Measurements from ENCODE around the gene MBTD1. TPM values are rescaled to one million over a fixed set of nuclear protein-coding genes. Genes with fewer than 3 reads are reported as not detected.

MBTD1 gene
- total RNA-seq, 6 experiments from 2014 or later = 3.6 to 5.1 (median 4.5) TPM

GRCh38 chr17:51161541-51161940 is 98.3 kb downstream of the MBTD1 start:
- no peak for TF ChIP-seq CTCF (IDR thresholded peaks at IDR 0.05)

GRCh38 chr17:51159604-51160003 is 100.2 kb downstream of the MBTD1 start:
- H3K4me1 Mint-ChIP-seq (ENCODE audit: low read depth) = peaks cover 19% of the 10 kb centered on the region
- H3K4me3 Mint-ChIP-seq = no peak overlapping the region
- peaks cover 44% of the 10 kb centered on the region; the same call in 1 of the 2 replicates for H3K36me3 Mint-ChIP-seq (ENCODE audit: low read depth)
- peaks cover 1% of the 10 kb centered on the region; the same call in 1 of the 2 replicates for H3K27me3 Mint-ChIP-seq (ENCODE audit: insufficient read depth)
- no peak for DNase-seq
- TF ChIP-seq CTCF (IDR thresholded peaks at IDR 0.05) = no peak
- H3K9me3 Mint-ChIP-seq = no peaks in the 10 kb centered on the region
- H3K27ac Mint-ChIP-seq = no peak overlapping the region

More at GRCh38 chr17:51161541-51161940, 98.3 kb downstream of the MBTD1 start:
- H3K27me3 Mint-ChIP-seq (ENCODE audit: insufficient read depth) = peaks cover 1% of the 10 kb centered on the region
- H3K4me1 Mint-ChIP-seq (ENCODE audit: low read depth) = peaks cover 22% of the 10 kb centered on the region
- no peak for DNase-seq
- no peak overlapping the region for H3K4me3 Mint-ChIP-seq
- peaks cover 36% of the 10 kb centered on the region; the same call in 1 of the 2 replicates for H3K36me3 Mint-ChIP-seq (ENCODE audit: low read depth)
- H3K9me3 Mint-ChIP-seq = no peaks in the 10 kb centered on the region
- no peak overlapping the region for H3K27ac Mint-ChIP-seq

- Mint-ChIP-seq H3K4me1 (ENCODE audit: low read depth) (peaks cover 20% of the 10 kb centered on the region), H3K27ac (no peak overlapping the region; the same call in 1 of the 2 replicates), H3K9me3 (no peaks in the 10 kb centered on the region), H3K27me3 (ENCODE audit: insufficient read depth) (no peaks in the 10 kb centered on the region), H3K36me3 (ENCODE audit: low read depth) (peaks cover 20% of the 10 kb centered on the region; the same call in 1 of the 2 replicates), H3K4me3 (no peak overlapping the region; the same call in 1 of the 2 replicates)
- TF ChIP-seq CTCF (IDR thresholded peaks at IDR 0.05) = no peak
- no peak for DNase-seq
Observed at GRCh38 chr17:51155416-51155815, 104.4 kb downstream of the MBTD1 start.

GRCh38 chr17:51154176-51154575 is 105.7 kb downstream of the MBTD1 start:
- Mint-ChIP-seq H3K9me3 (no peaks in the 10 kb centered on the region), H3K4me3 (no peak overlapping the region), H3K36me3 (ENCODE audit: low read depth) (peaks cover 13% of the 10 kb centered on the region; the same call in 1 of the 2 replicates), H3K27ac (no peak overlapping the region), H3K4me1 (ENCODE audit: low read depth) (peaks cover 20% of the 10 kb centered on the region), H3K27me3 (ENCODE audit: insufficient read depth) (no peaks in the 10 kb centered on the region)
- no peak for TF ChIP-seq CTCF (IDR thresholded peaks at IDR 0.05)
- DNase-seq = no peak

GRCh38 chr17:51153210-51154072 is 106.4 kb downstream of the MBTD1 start, which contains the start of gene NME1:
NME1 (plus strand) TSS chr17:51153559; CDS start chr17:51155655, 2,096 bp downstream.
- H3K27ac Mint-ChIP-seq = no peak within 1 kb of the TSS
- TF ChIP-seq CTCF (IDR thresholded peaks at IDR 0.05) = peak; percentile 85
- H3K4me3 Mint-ChIP-seq = no peak within 1 kb of the TSS
- peaks cover 20% of the 10 kb centered on the region for H3K4me1 Mint-ChIP-seq (ENCODE audit: low read depth)
- H3K36me3 Mint-ChIP-seq (ENCODE audit: low read depth) = peaks cover 13% of the 10 kb centered on the region; the same call in 1 of the 2 replicates
- DNase-seq = peak; percentile 99
- H3K27me3 Mint-ChIP-seq (ENCODE audit: insufficient read depth) = no peaks in the 10 kb centered on the region
- H3K9me3 Mint-ChIP-seq = no peaks in the 10 kb centered on the region

Data from HFFc6 (cell line).